ENCODE measurements around the gene RETREG2.
A peak's percentile ranks its signal among the peaks of the same experiment; 100 is the strongest.

- TF ChIP-seq POLR2A (IDR thresholded peaks at IDR 0.05; ENCODE audit: low read depth, low read length): no peak; the same call in 1 of the 2 replicates
- no peak for TF ChIP-seq FOS (IDR thresholded peaks at IDR 0.05; ENCODE audit: low read depth, low read length)
- TF ChIP-seq, protein P1, sequence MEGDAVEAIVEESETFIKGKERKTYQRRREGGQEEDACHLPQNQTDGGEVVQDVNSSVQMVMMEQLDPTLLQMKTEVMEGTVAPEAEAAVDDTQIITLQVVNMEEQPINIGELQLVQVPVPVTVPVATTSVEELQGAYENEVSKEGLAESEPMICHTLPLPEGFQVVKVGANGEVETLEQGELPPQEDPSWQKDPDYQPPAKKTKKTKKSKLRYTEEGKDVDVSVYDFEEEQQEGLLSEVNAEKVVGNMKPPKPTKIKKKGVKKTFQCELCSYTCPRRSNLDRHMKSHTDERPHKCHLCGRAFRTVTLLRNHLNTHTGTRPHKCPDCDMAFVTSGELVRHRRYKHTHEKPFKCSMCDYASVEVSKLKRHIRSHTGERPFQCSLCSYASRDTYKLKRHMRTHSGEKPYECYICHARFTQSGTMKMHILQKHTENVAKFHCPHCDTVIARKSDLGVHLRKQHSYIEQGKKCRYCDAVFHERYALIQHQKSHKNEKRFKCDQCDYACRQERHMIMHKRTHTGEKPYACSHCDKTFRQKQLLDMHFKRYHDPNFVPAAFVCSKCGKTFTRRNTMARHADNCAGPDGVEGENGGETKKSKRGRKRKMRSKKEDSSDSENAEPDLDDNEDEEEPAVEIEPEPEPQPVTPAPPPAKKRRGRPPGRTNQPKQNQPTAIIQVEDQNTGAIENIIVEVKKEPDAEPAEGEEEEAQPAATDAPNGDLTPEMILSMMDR (conservative IDR thresholded peaks at IDR 0.05; ENCODE audit: low read depth, low read length): no peak
- no peak for TF ChIP-seq ELK1 (IDR thresholded peaks at IDR 0.05; ENCODE audit: borderline replicate concordance, low read depth, low read length)
- peak; percentile 53; the same call in 1 of the 2 replicates for TF ChIP-seq MXI1 (IDR thresholded peaks at IDR 0.05; ENCODE audit: borderline replicate concordance, low read depth, low read length)
- TF ChIP-seq RFX5 (IDR thresholded peaks at IDR 0.05; ENCODE audit: low read depth, low read length): no peak
- TF ChIP-seq BHLHE40 (IDR thresholded peaks at IDR 0.05; ENCODE audit: low read depth, low read length): peak; percentile 74
- no peak for TF ChIP-seq RAD21 (IDR thresholded peaks at IDR 0.05; ENCODE audit: low read length)
- peak; percentile 89 for TF ChIP-seq MAZ (IDR thresholded peaks at IDR 0.05; ENCODE audit: borderline replicate concordance, low read depth, low read length)
- TF ChIP-seq MAFK (IDR thresholded peaks at IDR 0.05; ENCODE audit: low read depth, low read length): no peak
- no peak for TF ChIP-seq USF2 (IDR thresholded peaks at IDR 0.05; ENCODE audit: low read depth, low read length)
- no peak for TF ChIP-seq RCOR1 (IDR thresholded peaks at IDR 0.05; ENCODE audit: insufficient replicate concordance, low read length)
These were observed 1.1 kb upstream of the RETREG2 start, which contains the start of gene CNPPD1 for GRCh38 chr2:219176818-219177551.

All from IMR-90 (cell line).